Caco-2 (cell line): ENCODE measurements around the gene C1S. TPM values are rescaled to one million over a fixed set of nuclear protein-coding genes. Genes with fewer than 3 reads are reported as not detected.

Source experiments
- BruUV-seq: library from RNA; stranded (reverse); fragments of 400-500 nt; replicated peaks from 2 replicates; lab custom pipeline; 2021; lab: Mats Ljungman, UMichigan
- CTCF ChIA-PET: fragments of 300-600 bp; sonication (Branson Sonifier 250); formaldehyde crosslinking; loops from one replicate; lab custom pipeline; 2022; ENCODE audit warnings: antibody characterized with exemption; lab: Charles Lee
- POLR2A ChIA-PET: fragments of 300-600 bp; sonication (Branson Sonifier 250); formaldehyde crosslinking; loops from one replicate; lab custom pipeline; 2022; ENCODE audit warnings: antibody characterized with exemption; lab: Charles Lee
- DNase-seq, 2 experiments: peaks; one replicate each; pipeline versions ENCODE4 v3.0.0 to v3.0.0-alpha.2; 2020 to 2022
- H3K27me3 ChIP-seq: replicated peaks from 2 replicates; pipeline ENCODE4 v1.6.0; 2011; ENCODE audit warnings: low read length; ENCODE audit not compliant: control insufficient read depth, insufficient read depth
- H3K36me3 ChIP-seq: 2 replicates; pipeline ENCODE4 v1.5.1; 2011; ENCODE audit warnings: low read length; ENCODE audit not compliant: control insufficient read depth, insufficient read depth
- H3K4me1 ChIP-seq: fragments of 250-450 bp; sonication (Bioruptor Pico); 2 replicates; pipeline ENCODE4 v1.5.1; 2020; ENCODE audit warnings: mild to moderate bottlenecking
- H3K4me3 ChIP-seq: 2 replicates; pipeline ENCODE4 v1.5.1; 2011; ENCODE audit warnings: low read depth, mild to moderate bottlenecking, control low read depth, low read length
- H3K9me3 ChIP-seq: fragments of 250-450 bp; sonication (Bioruptor Pico); 2 replicates; pipeline ENCODE4 v1.5.1; 2020; ENCODE audit warnings: mild to moderate bottlenecking, moderate library complexity
- H3K27ac Mint-ChIP-seq: one replicate; pipeline ENCODE4 v1.8.0; 2022; ENCODE audit warnings: mixed read lengths; ENCODE audit not compliant: unreplicated experiment
- H3K27me3 Mint-ChIP-seq: one replicate; pipeline ENCODE4 v1.8.0; 2022; ENCODE audit warnings: mixed read lengths; ENCODE audit not compliant: insufficient read depth, unreplicated experiment
- H3K36me3 Mint-ChIP-seq: one replicate; pipeline ENCODE4 v1.8.0; 2022; ENCODE audit warnings: mild to moderate bottlenecking, mixed read lengths; ENCODE audit not compliant: insufficient read depth, unreplicated experiment
- H3K4me1 Mint-ChIP-seq: one replicate; pipeline ENCODE4 v1.8.0; 2022; ENCODE audit warnings: low read depth, mixed read lengths; ENCODE audit not compliant: unreplicated experiment
- H3K4me3 Mint-ChIP-seq: one replicate; pipeline ENCODE4 v1.8.0; 2022; ENCODE audit warnings: mild to moderate bottlenecking, moderate library complexity, mixed read lengths; ENCODE audit not compliant: unreplicated experiment
- H3K9me3 Mint-ChIP-seq: one replicate; pipeline ENCODE4 v1.8.0; 2022; ENCODE audit warnings: mixed read lengths; ENCODE audit not compliant: unreplicated experiment
- intact Hi-C: fragments of 100-400 bp; cut with micrococcal nuclease; formaldehyde crosslinking; loops from one replicate; pipeline ENCODE4 v1.10.0; 2022; ENCODE audit not compliant: unreplicated experiment
- total RNA-seq: library from RNA; stranded (reverse); gene quantifications from 2 replicates; pipeline ENCODE4 v1.2.3, GENCODE V29; 2022
- TF ChIP-seq, protein P1 (sequence below), 2 experiments: fragments of 200-600 bp in 1 of 2; IDR thresholded peaks; 1 replicate in 1 of 2; 2 replicates in 1 of 2; pipeline versions ENCODE4 v1.5.1 to v1.8.0; 2011 to 2022; ENCODE audit warnings: antibody characterized with exemption in 1 of 2, control low read depth in 1 of 2, inconsistent platforms in 1 of 2, low read depth in 1 of 2, low read length in 1 of 2, mild to moderate bottlenecking in 1 of 2, moderate library complexity in 1 of 2; ENCODE audit not compliant: insufficient read depth in 1 of 2, severe bottlenecking in 1 of 2, unreplicated experiment in 1 of 2

C1S gene
- total RNA-seq, 1 experiment from 2014 or later = 6.1 TPM

- intact Hi-C loops = no loop called here
- Mint-ChIP-seq H3K4me3 (no peak overlapping the region), H3K27me3 (no peaks in the 10 kb centered on the region), H3K9me3 (no peaks in the 10 kb centered on the region), H3K27ac (no peak overlapping the region), H3K4me1 (peaks cover 12% of the 10 kb centered on the region), H3K36me3 (peaks cover 17% of the 10 kb centered on the region)
- ChIA-PET CTCF (interaction anchor here (0.9 to 2.3 kb wide), 8 partner anchors 9 to 239 kb away, joined by 3 to 24 read pairs (median 6); partner anchors contain the start of genes C12orf57, C1S, RNU7-1 and SPSB2), POLR2A (no interaction called here)
- Histone ChIP-seq H3K36me3 (peaks cover 1% of the 10 kb centered on the region; the same call in 1 of the 2 replicates), H3K9me3 (no peaks in the 10 kb centered on the region), H3K4me1 (no peaks in the 10 kb centered on the region), H3K4me3 (no peak overlapping the region), H3K27me3 (no peaks in the 10 kb centered on the region)
- peak in 1 of 2 experiments; percentile 17 for DNase-seq
- BruUV-seq = no TSS peak
- TF ChIP-seq, protein P1, sequence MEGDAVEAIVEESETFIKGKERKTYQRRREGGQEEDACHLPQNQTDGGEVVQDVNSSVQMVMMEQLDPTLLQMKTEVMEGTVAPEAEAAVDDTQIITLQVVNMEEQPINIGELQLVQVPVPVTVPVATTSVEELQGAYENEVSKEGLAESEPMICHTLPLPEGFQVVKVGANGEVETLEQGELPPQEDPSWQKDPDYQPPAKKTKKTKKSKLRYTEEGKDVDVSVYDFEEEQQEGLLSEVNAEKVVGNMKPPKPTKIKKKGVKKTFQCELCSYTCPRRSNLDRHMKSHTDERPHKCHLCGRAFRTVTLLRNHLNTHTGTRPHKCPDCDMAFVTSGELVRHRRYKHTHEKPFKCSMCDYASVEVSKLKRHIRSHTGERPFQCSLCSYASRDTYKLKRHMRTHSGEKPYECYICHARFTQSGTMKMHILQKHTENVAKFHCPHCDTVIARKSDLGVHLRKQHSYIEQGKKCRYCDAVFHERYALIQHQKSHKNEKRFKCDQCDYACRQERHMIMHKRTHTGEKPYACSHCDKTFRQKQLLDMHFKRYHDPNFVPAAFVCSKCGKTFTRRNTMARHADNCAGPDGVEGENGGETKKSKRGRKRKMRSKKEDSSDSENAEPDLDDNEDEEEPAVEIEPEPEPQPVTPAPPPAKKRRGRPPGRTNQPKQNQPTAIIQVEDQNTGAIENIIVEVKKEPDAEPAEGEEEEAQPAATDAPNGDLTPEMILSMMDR (IDR thresholded peaks at IDR 0.05; ENCODE audit: insufficient read depth in 1 of 2, low read depth in 1 of 2, low read length in 1 of 2, severe bottlenecking in 1 of 2, unreplicated experiment in 1 of 2) = no peak
Measured at GRCh38 chr12:7112041-7112440, 51.5 kb downstream of the C1S start.

- H3K4me3 Mint-ChIP-seq = no peak overlapping the region
- CTCF ChIA-PET = interaction anchor here (0.5 to 2.3 kb wide), 9 partner anchors 31 to 241 kb away, joined by 3 to 24 read pairs (median 5); partner anchors contain the start of genes C12orf57, RNU7-1 and SPSB2
- BruUV-seq = no TSS peak
- no peaks in the 10 kb centered on the region for H3K9me3 Mint-ChIP-seq
- H3K4me1 Mint-ChIP-seq = peaks cover 6% of the 10 kb centered on the region
- peaks cover 8% of the 10 kb centered on the region for H3K36me3 Mint-ChIP-seq
- POLR2A ChIA-PET = interaction anchor here (0.5 to 1.4 kb wide), 3 partner anchors 167 to 193 kb away, joined by 3 to 11 read pairs (median 8); partner anchors contain the start of gene RNU7-1
- no peaks in the 10 kb centered on the region for H3K27me3 ChIP-seq
- peak; percentile 43 to 61 for DNase-seq
- no peaks in the 10 kb centered on the region for H3K9me3 ChIP-seq
- TF ChIP-seq, protein P1 (IDR thresholded peaks at IDR 0.05; ENCODE audit: insufficient read depth in 1 of 2, low read depth in 1 of 2, low read length in 1 of 2, severe bottlenecking in 1 of 2, unreplicated experiment in 1 of 2) = peak; percentile 90 to 98
- no peak overlapping the region for H3K4me3 ChIP-seq
- intact Hi-C loops = loop anchor here (1.0 kb wide), 2 partner anchors 53 to 167 kb away; partner anchors contain the start of gene C1S
- H3K27ac Mint-ChIP-seq = no peak overlapping the region
- H3K27me3 Mint-ChIP-seq = no peaks in the 10 kb centered on the region
- peaks cover 1% of the 10 kb centered on the region; the same call in 1 of the 2 replicates for H3K36me3 ChIP-seq
- no peaks in the 10 kb centered on the region for H3K4me1 ChIP-seq
Measured at GRCh38 chr12:7113389-7113871, 52.9 kb downstream of the C1S start.

DNA sequence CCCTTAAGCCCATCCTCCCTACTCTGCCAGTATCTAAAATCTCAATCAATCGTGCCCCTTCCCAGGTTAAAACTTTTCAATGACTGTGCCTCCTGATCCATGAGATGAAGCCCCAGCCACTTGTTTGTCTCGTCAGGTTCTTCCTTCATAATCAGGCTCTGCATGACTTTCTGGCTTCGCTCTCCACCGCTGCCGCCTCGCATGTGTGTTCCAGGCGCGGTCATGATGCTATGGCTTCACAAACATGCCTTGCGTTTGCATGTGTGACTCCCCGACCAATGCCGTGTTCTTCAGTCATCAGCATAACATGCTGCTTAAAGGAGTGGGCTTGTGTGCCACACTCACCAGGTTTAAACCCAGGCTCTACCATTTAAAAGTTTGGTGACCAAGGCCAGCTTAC is 53.5 kb downstream of the C1S start:
- peak in 1 of 2 experiments; percentile 27 for DNase-seq
- H3K9me3 ChIP-seq = no peaks in the 10 kb centered on the region
- Mint-ChIP-seq H3K9me3 (no peaks in the 10 kb centered on the region), H3K4me3 (no peak overlapping the region), H3K27me3 (no peaks in the 10 kb centered on the region), H3K4me1 (peaks cover 6% of the 10 kb centered on the region), H3K36me3 (peaks cover 2% of the 10 kb centered on the region), H3K27ac (no peak overlapping the region)
- H3K4me3 ChIP-seq = no peak overlapping the region
- CTCF ChIA-PET = interaction anchor here (0.5 to 2.3 kb wide), 7 partner anchors 30 to 170 kb away, joined by 3 to 24 read pairs (median 5); partner anchors contain the start of genes C12orf57 and RNU7-1
- peaks cover 1% of the 10 kb centered on the region; the same call in 1 of the 2 replicates for H3K36me3 ChIP-seq
- no TSS peak for BruUV-seq
- POLR2A ChIA-PET = no interaction called here
- no peaks in the 10 kb centered on the region for H3K4me1 ChIP-seq
- H3K27me3 ChIP-seq = no peaks in the 10 kb centered on the region
- intact Hi-C loops = no loop called here
- TF ChIP-seq, protein P1 (IDR thresholded peaks at IDR 0.05; ENCODE audit: insufficient read depth in 1 of 2, low read depth in 1 of 2, low read length in 1 of 2, severe bottlenecking in 1 of 2, unreplicated experiment in 1 of 2) = no peak
